GM21717 (cell line): ENCODE results near the gene EPHA4.

ENCODE experiments used
- ATAC-seq: cut with Tn5 transposase; IDR thresholded peaks from one replicate; pipeline ENCODE4 v1.9.1; 2021; ENCODE audit warnings: mild to moderate bottlenecking, moderate library complexity; ENCODE audit not compliant: unreplicated experiment

Gene EPHA4

GRCh38 chr2:221572219-221572820, at the start of gene EPHA4:
EPHA4 (minus strand) TSS chr2:221572304; CDS start chr2:221572248, 56 bp downstream.
- peak; percentile 90 for ATAC-seq

DNA sequence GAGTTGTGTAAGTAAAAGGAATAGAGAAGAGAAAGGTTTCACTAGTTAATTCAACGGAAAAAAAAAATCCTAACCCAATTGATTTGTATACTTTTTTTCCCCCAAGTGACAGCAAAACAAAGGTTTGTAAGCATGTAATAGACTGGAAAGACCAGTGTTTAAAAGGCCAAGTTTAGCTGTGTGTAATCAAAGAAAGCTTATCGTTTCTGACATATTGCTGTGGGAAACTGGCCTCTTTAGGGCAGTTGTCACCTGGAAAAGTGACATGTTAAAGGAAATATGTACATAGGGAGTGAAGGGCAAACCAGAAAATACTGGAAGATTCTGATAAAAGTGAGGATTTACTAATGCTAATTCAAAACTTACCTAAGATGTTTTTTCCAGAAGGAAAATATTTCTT, 45.9 kb upstream of the EPHA4 start:
- no peak for ATAC-seq

DNA sequence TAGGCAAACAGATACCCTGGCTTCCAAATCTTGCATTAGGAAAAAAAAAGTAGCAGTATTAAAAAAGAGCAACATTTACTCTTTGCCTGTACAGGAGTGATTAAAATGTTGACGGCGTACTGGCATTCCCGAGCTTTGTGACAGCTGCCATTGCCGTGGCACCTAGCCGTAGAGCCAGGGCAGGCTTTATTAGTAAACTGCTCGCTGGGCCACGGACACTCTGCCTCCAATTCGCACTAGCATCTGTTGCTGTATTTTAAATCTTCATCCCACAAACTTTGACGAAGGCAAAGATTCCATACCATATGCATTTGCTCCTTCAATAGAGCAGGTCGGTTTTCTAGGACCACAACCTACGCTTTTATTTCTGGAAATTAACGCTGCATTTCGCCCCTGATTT, 44.5 kb upstream of the EPHA4 start:
- ATAC-seq: no peak

- no peak for ATAC-seq
Measured at GRCh38 chr2:221614274-221614673, 42.2 kb upstream of the EPHA4 start.

DNA sequence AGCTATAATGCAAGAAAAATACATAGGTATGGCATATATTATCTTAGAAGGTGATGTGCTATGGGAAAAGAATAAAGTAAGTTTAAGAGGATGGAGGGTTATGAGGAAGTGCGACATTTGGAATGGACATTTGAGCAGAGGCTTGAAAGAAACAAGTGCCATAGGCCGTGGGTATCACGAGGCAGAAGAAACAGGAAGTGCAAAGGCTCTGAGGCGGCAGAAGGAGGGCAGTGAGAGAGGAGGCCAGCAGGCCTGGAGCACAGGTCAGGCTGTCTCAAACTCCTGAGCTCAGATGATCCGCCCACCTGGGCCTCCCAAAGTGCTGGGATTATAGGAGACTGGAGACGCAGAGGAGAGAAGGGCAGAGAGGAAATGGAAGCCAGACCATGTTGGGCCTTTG, 40.7 kb upstream of the EPHA4 start:
- ATAC-seq: no peak

- ATAC-seq: no peak
Measured at GRCh38 chr2:221612161-221612560, 40.1 kb upstream of the EPHA4 start.

DNA sequence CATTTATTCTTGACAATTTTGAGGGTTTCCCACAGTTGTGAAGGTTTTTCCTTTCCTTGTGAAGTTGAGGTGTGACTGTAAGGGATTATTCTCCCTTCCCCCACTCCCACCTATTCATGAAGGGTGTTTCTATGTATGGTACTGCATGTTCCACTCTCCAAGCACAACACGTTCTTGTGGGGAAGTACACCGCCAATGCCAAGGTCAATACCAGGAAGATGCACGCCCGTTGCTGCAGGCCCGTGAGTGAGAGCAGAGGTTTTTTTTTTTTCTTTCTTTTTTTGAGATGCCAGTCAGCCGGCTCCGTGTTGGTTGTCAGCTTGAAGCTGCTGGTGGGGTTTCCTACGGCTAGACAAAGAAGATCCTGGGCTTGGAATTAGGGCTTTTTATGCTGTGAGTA, 38.6 kb upstream of the EPHA4 start:
- ATAC-seq: no peak

DNA sequence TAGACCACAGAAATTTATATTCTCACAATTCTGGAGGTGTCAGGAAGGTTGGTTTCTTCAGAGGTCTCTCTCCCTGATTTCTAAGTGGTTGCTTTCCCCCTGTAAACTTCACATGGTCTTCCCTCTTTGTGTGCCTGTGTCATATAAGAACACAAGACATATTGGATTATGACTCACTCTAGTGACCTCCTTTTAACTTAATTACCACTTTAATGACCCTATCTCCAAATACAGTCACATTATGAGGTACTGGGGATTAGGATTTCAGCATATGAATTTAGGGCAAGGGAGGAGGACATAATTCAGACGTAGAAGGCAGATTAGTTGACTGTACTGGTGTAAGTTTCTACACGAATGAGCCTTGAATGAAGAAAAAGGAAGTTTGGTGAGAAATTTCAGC, 38.2 kb upstream of the EPHA4 start:
- ATAC-seq: no peak

DNA sequence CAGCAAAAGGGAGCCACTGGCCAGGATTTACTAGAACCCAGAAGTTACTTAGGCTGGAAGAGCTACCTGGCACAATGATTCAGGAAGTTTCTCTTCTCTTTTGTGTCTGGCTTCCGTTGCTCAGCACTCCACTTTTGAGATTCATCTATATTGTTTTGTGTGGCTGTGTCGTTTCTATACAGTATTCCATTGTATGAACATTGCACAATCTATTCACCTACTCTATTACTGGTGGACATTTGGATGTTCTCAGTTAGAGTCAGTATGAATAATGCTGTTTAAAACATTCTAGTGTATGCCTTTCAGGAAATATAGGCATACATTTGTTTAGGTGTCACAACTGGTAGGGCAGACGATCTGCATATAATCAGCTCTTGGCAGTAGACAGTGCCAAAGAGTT, 36.3 kb upstream of the EPHA4 start:
- ATAC-seq: no peak

- no peak for ATAC-seq
Measured at GRCh38 chr2:221606424-221606823, 34.3 kb upstream of the EPHA4 start.

DNA sequence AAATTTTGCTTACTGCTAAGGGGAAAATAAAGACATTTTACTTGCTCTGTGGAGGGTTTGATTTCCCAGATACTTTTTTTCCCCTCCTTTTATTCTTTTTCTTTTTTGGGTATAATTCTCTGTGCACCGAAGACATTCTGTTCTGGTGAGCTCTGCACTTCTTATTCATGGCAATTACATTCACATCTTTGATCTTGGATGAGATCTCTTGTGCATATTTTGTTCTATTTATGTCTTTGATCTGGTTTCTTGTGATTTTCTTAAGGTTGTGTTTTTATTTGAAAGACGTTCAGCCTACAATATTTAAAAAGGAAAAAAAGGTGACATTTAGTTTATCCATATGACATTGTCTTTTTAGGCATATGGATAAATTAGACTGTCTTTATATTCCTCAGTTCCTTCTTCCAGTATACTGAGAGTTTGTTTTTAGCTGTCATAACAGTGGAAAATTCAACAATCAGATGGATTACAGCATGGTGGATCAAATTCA, 33.7 kb upstream of the EPHA4 start:
- no peak for ATAC-seq

- ATAC-seq: no peak
Measured at GRCh38 chr2:221602938-221603337, 30.8 kb upstream of the EPHA4 start.

DNA sequence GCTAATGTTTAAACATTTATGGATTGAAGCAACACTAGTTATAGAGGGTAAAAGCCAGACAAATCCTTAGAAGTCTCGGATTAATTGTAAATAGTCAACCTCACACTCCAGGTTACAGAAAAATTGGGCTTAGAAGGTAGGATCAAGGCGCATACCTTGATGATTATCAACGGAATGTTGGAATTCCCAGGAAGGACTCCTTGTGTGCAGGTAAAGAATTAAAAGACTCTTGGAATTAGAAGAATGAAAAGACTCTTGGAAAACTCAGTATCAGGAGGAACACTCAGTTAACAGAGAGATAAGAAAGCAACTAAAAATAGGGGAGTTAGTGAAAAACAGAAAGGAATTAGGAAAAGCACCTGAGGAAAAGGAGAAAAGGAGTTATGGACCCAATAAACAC, 29.3 kb upstream of the EPHA4 start:
- no peak for ATAC-seq

DNA sequence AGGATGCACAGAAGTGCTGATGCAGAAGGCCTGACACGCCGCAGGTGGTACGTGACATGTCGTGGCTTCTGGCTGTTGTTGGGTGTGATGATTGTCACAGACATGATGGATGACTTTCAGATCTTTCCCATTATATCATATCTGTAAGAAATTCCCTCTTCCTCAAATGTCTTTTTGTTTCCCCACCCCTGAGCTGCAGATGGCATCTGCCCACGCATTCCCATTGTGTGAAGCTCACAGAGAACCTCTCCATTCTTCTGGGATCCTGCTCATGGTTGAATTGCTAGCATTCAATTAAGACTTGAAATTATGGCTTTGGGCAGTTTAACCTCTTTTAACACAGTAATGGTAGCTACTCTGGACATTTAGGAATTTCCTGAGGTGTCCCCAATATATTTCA, 28.3 kb upstream of the EPHA4 start:
- ATAC-seq: no peak

DNA sequence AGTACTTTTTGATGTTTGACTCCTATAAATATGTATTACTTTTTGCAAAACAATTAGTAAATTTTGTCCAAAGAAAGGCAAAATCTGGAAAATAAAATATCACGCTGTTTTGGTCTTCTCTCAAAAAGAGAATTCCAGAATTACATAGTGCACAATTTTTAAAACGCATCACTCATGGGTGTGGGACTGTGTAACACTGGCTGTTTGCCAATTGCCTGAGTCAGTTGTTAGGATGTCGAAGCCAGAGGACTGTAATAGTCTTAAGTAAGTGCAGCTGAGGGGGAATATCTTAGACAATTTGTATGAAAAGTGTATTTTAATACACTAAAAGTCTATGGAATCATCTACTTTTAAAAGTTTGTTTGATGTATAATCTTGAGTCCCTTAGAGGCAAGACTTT, 24.1 kb upstream of the EPHA4 start:
- ATAC-seq: no peak

- ATAC-seq: no peak
Measured at GRCh38 chr2:221590861-221591365, 18.8 kb upstream of the EPHA4 start.

GRCh38 chr2:221589696-221590095, 17.6 kb upstream of the EPHA4 start:
- ATAC-seq: no peak

- ATAC-seq: no peak
Measured at GRCh38 chr2:221588306-221588985, 16.3 kb upstream of the EPHA4 start.

GRCh38 chr2:221581986-221582385, 9.9 kb upstream of the EPHA4 start:
- ATAC-seq: no peak

- no peak for ATAC-seq
Measured at GRCh38 chr2:221574231-221574570, 2.1 kb upstream of the EPHA4 start.

DNA sequence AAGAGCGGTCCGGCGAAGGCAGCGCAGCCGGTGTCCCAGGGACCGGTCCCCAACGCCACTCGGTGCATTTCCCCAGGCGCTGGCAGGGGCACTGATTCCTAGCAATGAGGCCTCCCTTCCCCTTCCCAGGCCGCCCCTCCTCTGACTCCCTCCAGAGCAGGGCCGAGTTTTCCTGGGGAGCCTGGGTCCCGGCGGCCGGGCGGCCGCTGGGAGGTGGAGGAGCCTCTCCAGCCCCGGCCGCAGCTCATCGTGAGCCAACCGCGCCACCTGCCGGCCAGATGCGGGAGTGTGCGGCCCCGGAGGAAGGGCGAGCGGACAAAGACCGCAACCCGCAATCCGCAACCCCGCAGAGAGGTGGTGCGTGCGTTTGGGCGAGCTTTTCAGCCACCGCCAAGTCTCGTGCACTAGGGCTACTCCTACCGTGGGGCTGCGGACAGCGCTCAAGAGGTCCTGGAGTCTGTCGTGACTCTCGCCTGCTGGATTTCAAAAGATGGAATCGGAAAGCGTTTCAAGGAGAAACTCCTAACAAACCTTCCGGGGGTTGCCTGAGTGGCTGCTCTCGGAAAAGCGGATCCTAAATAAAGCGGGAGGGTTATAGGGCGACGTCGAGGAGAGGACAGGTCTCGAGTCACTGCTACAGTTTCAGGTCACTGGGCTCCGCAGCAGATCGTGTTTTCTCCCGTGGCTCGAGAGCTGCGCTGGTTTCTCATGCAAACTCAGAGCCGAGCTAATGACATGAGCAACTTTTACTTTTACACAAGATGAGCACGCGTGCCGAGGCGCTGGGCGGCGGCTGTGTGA, 1.5 kb upstream of the EPHA4 start:
- peak; percentile 74 for ATAC-seq
